DOHH2 (cell line): ENCODE measurements around the gene SRSF2.

Experiments
- CTCF ChIP-seq: fragments of 200-600 bp; sonication (generic); IDR thresholded peaks from one replicate; pipeline ENCODE4 v1.5.1; 2014; ENCODE audit warnings: antibody characterized with exemption, mild to moderate bottlenecking, low read depth, low read length; ENCODE audit not compliant: poor library complexity, severe bottlenecking
- EZH2phosphoT487 ChIP-seq: fragments of 200-600 bp; sonication (generic); IDR thresholded peaks from 2 replicates; pipeline ENCODE4 v1.6.1; 2017; ENCODE audit warnings: borderline replicate concordance, mild to moderate bottlenecking, antibody characterized with exemption, low read length, moderate library complexity, mixed read lengths

GRCh38 chr17:76720211-76720610, 16.9 kb downstream of the SRSF2 start:
- TF ChIP-seq CTCF (no peak), EZH2phosphoT487 (no peak)
